Right lobe of liver (tissue), 6 donors: Measurements from ENCODE around the gene AP5B1. TPM values are rescaled to one million over a fixed set of nuclear protein-coding genes. Genes with fewer than 3 reads are reported as not detected.
"Not testable (repeated sequence)": the region's sequence is repeated elsewhere in the genome, so short reads cannot be mapped to it uniquely, and the experiment has no call there.

Source experiments
- ATAC-seq, 4 donors: fragments of 200-7000 bp; cut with Tn5 transposase; one replicate each; pipeline ENCODE4 v1.9.1; 2020; ENCODE audit warnings: mild to moderate bottlenecking in 4 of 4, moderate library complexity in 4 of 4
- DNase-seq, 3 donors: peaks; one replicate each; pipeline ENCODE4 v3.0.0-alpha.2; 2020
- H3K27ac ChIP-seq, 3 donors: fragments of 200-600 bp; one replicate each; pipeline ENCODE4 v1.8.0; 2022
- H3K27me3 ChIP-seq, 2 donors: fragments of 200-600 bp; one replicate each; pipeline ENCODE4 v1.8.0; 2022
- H3K36me3 ChIP-seq, 4 donors: fragments of 200-600 bp; sonication (generic) in 1 of 4; one replicate each; pipeline versions ENCODE4 v1.5.1 to v1.8.0; 2017 to 2022; ENCODE audit warnings: control low read depth in 1 of 4
- H3K4me1 ChIP-seq, 4 donors: fragments of 200-600 bp; sonication (generic) in 1 of 4; one replicate each; pipeline versions ENCODE4 v1.5.1 to v1.8.0; 2017 to 2022; ENCODE audit warnings: control low read depth in 1 of 4
- H3K4me3 ChIP-seq, 3 donors: fragments of 200-600 bp; one replicate each; pipeline ENCODE4 v1.8.0; 2022
- H3K9me3 ChIP-seq, 4 donors: fragments of 200-600 bp; sonication (generic) in 1 of 4; one replicate each; pipeline versions ENCODE4 v1.5.1 to v1.8.0; 2017 to 2022; ENCODE audit warnings: control low read depth in 1 of 4
- CTCF ChIP-seq, 4 donors: fragments of 200-600 bp in 3 of 4; fragments of 450-650 bp in 1 of 4; IDR thresholded peaks; one replicate each; pipeline versions ENCODE4 v1.5.1 to v1.8.0; 2016 to 2022; ENCODE audit warnings: antibody characterized with exemption in 4 of 4, mild to moderate bottlenecking in 2 of 4
- POLR2A ChIP-seq: fragments of 450-650 bp; IDR thresholded peaks from one replicate; pipeline ENCODE4 v1.6.1; 2017; ENCODE audit warnings: antibody characterized with exemption, mild to moderate bottlenecking
- WGBS: methylation state at CpG from one replicate; pipeline ENCODE4 v1.1.6; 2018; ENCODE audit warnings: low coverage, low lambda C conversion rate; ENCODE audit not compliant: insufficient coverage; ENCODE audit errors: missing lambda C conversion rate; 5-methylcytosine and 5-hydroxymethylcytosine counted together
- intact Hi-C, 2 donors: fragments of 100-400 bp; cut with DNase I; formaldehyde crosslinking; loops; one replicate each; pipeline versions ENCODE4 v1.11.2 to v1.14.1; 2022
- total RNA-seq, 6 experiments: library from RNA; depleted of rRNA in 2 of 6; stranded (reverse); fragments of >200 nt in 2 of 6; fragmentation: NEBNext Ultra II Directional in 3 of 6; extraction: Animal tissue kit (Norgen Biotek cat#: 25700) in 3 of 6; gene quantifications; one replicate each; pipeline versions ENCODE4 v1.1.0 to v1.2.4, GENCODE V29; 2016 to 2023
- donor health status: DM: no; HTN: yes; CAD: no.
- donor health status: DM: no; HTN: no; CAD: no.
- donor health status: DM: no; HTN: no; CAD: no.
- donor health status: DM: no; HTN: yes; CAD: no.
- donor health status: DM: no; HTN: yes; CAD: no.

AP5B1 gene
- total RNA-seq, 6 experiments from 2014 or later, result 5.0 to 13.5 (median 9.7) TPM

GRCh38 chr11:65770951-65771567 lies 9.7 kb downstream of the AP5B1 start:
- 91% methylated on average over 11 of the region's 12 CpGs for WGBS
- H3K36me3 ChIP-seq, result no peaks in the 10 kb centered on the region
- ATAC-seq (no peak), DNase-seq (no peak)
- intact Hi-C loops, result no loop called here
- peaks cover 0 to 2% (median 0%) of the 10 kb centered on the region in 4 donors for H3K4me1 ChIP-seq
- no peaks in the 10 kb centered on the region for H3K9me3 ChIP-seq
- no peak overlapping the region for H3K27ac ChIP-seq
- no peak overlapping the region for H3K4me3 ChIP-seq
- no peaks in the 10 kb centered on the region for H3K27me3 ChIP-seq
- TF ChIP-seq POLR2A, result no peak
- no peak for TF ChIP-seq CTCF (IDR thresholded peaks at IDR 0.05)

- intact Hi-C loops, H3K4me1 ChIP-seq, H3K27ac ChIP-seq, H3K27me3 ChIP-seq, H3K4me3 ChIP-seq, H3K9me3 ChIP-seq, ATAC-seq, H3K36me3 ChIP-seq, DNase-seq: not testable (repeated sequence)
- no CpG with 5 or more reads among the region's 5 CpGs for WGBS
Observed at GRCh38 chr11:65767806-65768205, 13.0 kb downstream of the AP5B1 start.

GRCh38 chr11:65767406-65767805 lies 13.4 kb downstream of the AP5B1 start:
- Histone ChIP-seq H3K4me3 (no peak overlapping the region), H3K27ac (no peak overlapping the region), H3K27me3 (no peaks in the 10 kb centered on the region), H3K36me3 (no peaks in the 10 kb centered on the region), H3K9me3 (no peaks in the 10 kb centered on the region), H3K4me1 (no peaks in the 10 kb centered on the region)
- ATAC-seq (no peak), DNase-seq (no peak)
- intact Hi-C loops, result no loop called here
- TF ChIP-seq POLR2A, result no peak
- no peak for TF ChIP-seq CTCF (IDR thresholded peaks at IDR 0.05)
- 46% methylated on average over 6 of the region's 10 CpGs for WGBS

GRCh38 chr11:65766535-65766934 lies 14.2 kb downstream of the AP5B1 start:
- no peaks in the 10 kb centered on the region for H3K9me3 ChIP-seq
- H3K4me3 ChIP-seq, result no peak overlapping the region
- DNase-seq, result no peak
- WGBS, result 51% methylated on average over 7 of the region's 7 CpGs
- H3K36me3 ChIP-seq, result no peaks in the 10 kb centered on the region
- intact Hi-C loops, result no loop called here
- no peaks in the 10 kb centered on the region for H3K27me3 ChIP-seq
- ATAC-seq, result no peak
- no peak overlapping the region for H3K27ac ChIP-seq
- no peaks in the 10 kb centered on the region for H3K4me1 ChIP-seq
- no peak for TF ChIP-seq POLR2A
- no peak for TF ChIP-seq CTCF (IDR thresholded peaks at IDR 0.05)

GRCh38 chr11:65764434-65764833 lies 16.3 kb downstream of the AP5B1 start:
- H3K36me3 ChIP-seq, result no peaks in the 10 kb centered on the region
- no peaks in the 10 kb centered on the region for H3K9me3 ChIP-seq
- TF ChIP-seq POLR2A, result no peak
- no peak for TF ChIP-seq CTCF (IDR thresholded peaks at IDR 0.05)
- no peaks in the 10 kb centered on the region for H3K27me3 ChIP-seq
- no peak overlapping the region for H3K27ac ChIP-seq
- no peak overlapping the region for H3K4me3 ChIP-seq
- ATAC-seq (no peak), DNase-seq (no peak)
- intact Hi-C loops, result no loop called here
- 53% methylated on average over 5 of the region's 5 CpGs for WGBS
- no peaks in the 10 kb centered on the region for H3K4me1 ChIP-seq

- H3K27me3 ChIP-seq, H3K27ac ChIP-seq, H3K9me3 ChIP-seq, H3K36me3 ChIP-seq, H3K4me1 ChIP-seq, DNase-seq, ATAC-seq, intact Hi-C loops, H3K4me3 ChIP-seq: not testable (repeated sequence)
- WGBS, result no CpG with 5 or more reads among the region's 29 CpGs
Observed at GRCh38 chr11:65762816-65763215, 18.0 kb downstream of the AP5B1 start.

GRCh38 chr11:65762169-65762568 lies 18.6 kb downstream of the AP5B1 start:
- DNase-seq, H3K27me3 ChIP-seq, H3K27ac ChIP-seq, H3K36me3 ChIP-seq, intact Hi-C loops, H3K4me1 ChIP-seq, ATAC-seq, H3K9me3 ChIP-seq, H3K4me3 ChIP-seq: not testable (repeated sequence)
- 51% methylated on average over 3 of the region's 5 CpGs for WGBS
